Endometrial microvascular endothelial cells (primary cell): Measurements from ENCODE around the gene ADGRL3. TPM values are rescaled to one million over a fixed set of nuclear protein-coding genes. Genes with fewer than 3 reads are reported as not detected.

Experiments
- in situ Hi-C: cut with HindIII; loops from 2 replicates; pipeline ENCODE4 v1.10.0; 2017; ENCODE audit warnings: low sequenced_read_pairs, low pct_unique_long_range_greater_than_20kb; ENCODE audit errors: inconsistent ontology term
- total RNA-seq: library from RNA; depleted of rRNA; stranded (reverse); fragments of >200 nt; gene quantifications from one replicate; pipeline ENCODE4 v1.2.3, GENCODE V29; 2015; ENCODE audit errors: inconsistent ontology term

The ADGRL3 gene
- total RNA-seq, 1 donor from 2014 or later = 0.46 TPM

- in situ Hi-C loops = no loop called here
Observed at GRCh38 chr4:61866378-61867030, 666.4 kb downstream of the ADGRL3 start.

- in situ Hi-C loops = no loop called here
Observed at GRCh38 chr4:61872983-61873382, 672.9 kb downstream of the ADGRL3 start.

GRCh38 chr4:61877266-61877665 is 677.1 kb downstream of the ADGRL3 start:
- in situ Hi-C loops = no loop called here

DNA sequence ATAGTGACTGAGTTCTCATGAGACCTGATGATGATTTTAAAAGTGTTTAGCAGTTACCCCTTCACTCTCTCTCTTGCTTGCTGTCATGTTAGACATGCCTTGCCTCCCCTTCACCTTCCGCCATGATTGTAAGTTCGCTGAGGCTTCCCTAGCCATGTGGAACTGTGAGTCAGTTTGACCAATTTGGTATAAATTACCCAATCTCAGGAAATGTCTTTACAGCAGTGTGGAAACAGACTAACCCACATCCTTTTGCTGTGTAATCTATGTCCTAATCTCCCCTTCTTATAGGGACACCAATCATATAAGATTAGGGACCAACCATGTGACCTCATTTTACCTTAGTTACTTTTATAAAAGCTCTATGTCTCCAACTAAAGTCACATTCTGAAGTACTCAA is 677.8 kb downstream of the ADGRL3 start:
- in situ Hi-C loops = no loop called here

GRCh38 chr4:61882381-61882780 is 682.3 kb downstream of the ADGRL3 start:
- in situ Hi-C loops = no loop called here

DNA sequence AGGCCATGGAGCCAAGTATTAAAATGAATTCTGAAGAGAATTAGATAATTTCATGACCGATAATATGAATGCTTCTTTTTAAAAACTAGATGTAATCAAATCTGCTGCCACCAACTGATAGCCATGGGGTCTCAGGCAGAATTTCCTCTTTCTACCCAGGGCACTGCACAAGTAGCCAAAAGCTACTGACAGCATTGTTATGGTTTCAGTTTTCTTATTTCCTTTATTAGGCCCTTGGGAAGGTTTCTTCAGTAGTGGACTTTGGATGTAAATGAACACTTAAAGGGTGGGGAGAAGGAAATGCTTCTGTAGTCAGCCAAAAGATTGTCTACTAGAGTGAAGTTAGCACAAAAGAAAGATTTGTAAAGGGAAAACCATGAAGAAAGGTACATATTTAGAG is 686.0 kb downstream of the ADGRL3 start:
- in situ Hi-C loops = no loop called here

DNA sequence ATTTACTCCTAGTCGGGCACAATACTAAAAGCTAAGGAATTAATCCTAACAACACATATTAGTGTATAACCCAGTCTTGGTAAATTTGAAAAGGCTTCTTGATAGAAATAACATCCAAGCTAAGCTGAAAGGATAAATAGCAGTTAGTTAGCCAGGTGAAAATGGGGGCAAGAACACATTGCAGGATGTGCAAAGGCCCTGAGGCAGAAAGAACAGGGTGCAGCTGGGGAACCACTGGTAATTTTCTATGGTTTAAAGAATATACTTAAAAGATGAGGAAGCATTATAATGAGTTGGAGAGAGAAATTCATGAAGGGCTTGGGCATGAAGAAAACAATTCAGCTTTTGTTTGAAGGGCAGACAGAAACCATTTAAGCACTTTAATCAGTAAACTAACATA is 689.0 kb downstream of the ADGRL3 start:
- in situ Hi-C loops = no loop called here

- in situ Hi-C loops = no loop called here
Observed at GRCh38 chr4:61890321-61890720, 690.2 kb downstream of the ADGRL3 start.

DNA sequence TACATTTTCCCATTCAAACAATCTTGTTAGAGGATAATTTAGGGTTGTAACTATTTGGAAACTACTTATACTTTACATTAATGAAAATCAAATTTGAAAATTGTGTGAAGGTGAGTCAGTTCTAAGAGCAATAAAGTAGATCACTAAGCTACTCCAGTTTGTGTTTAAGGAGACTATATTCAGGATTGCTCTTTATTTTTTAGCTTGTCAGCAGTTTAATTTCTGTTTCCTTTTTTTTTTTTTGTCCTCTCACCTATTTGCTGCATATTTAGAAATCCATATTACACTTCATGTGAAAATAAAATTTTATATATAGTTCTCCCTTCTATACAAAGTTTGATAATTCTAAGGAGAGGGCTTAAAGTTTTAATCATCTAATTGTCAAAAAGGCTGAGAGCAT is 691.8 kb downstream of the ADGRL3 start:
- in situ Hi-C loops = no loop called here

DNA sequence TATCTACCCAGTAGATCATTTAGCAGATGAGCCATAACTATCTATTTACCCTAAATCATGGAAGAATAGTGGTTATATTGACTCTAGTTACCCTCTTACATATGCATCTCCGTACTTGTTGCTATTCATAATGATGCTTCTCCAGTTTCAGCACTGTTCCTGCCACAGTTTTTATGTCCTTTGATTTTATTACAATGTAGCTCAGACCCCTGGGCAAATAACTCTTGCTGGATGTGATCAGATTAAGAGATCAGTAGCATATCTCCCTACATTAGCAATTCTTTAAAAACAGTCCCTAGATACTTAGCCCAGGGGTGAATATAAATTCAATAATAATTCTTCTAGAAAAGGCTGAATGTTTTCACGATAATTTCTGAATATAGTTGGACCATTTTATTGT is 696.5 kb downstream of the ADGRL3 start:
- in situ Hi-C loops = no loop called here

DNA sequence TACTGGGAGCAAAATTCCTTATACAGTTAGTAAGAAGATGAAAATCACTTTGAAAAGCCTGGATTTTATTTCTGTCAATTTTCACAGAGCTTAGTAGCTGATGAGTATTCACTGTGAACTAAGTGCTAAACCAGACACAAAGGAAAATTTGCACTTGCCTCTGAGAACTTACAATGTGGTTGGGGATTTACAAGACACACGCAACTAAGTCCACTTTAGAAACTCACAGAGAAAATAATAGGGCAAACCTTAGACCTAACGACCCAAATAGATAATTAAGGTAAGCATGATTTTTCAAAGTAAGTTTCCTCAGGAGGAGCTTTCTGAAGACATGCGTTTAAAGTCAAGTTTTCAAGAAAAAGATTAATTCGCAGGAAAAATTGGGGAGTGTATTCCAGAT is 708.9 kb downstream of the ADGRL3 start:
- in situ Hi-C loops = no loop called here

DNA sequence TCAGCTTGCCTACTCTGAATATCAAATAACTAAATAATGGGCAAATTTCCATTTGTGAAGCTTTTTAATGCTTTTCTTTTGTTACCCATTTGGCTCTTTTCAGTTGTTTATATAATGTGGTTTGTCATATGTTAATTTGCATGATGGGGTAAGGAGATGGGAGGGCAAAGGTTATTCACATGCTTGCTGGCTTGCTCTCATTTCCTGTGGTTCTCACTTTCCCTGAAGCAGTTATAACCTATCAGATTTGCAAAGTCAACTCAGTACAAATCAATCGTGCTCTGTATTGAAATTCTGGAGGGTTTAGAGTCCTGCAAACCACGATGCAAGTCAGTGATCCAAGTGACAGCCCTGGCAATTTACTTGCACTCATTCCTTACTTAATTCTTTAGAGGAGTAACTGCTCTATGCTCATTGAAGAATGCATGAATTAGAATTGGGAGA is 711.2 kb downstream of the ADGRL3 start:
- in situ Hi-C loops = no loop called here

GRCh38 chr4:61913619-61914018 is 713.5 kb downstream of the ADGRL3 start:
- in situ Hi-C loops = no loop called here

DNA sequence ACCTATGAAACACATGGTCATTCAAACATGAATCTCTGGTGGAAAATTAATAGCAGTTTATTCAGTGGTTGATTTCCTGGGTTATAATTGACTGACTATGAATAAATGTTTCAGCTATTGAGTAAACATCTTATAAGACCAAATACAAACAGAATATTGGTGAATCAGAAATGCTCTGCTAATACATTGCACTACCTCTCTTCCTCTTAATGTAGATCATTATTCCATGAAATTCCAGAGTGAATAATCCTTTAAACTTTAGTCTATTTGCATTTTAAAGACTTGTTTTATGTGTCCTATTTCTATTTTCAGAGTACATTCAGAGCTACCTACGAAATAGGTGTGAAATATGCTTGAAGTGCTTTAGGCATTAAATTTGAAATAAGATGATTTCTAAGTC is 715.4 kb downstream of the ADGRL3 start:
- in situ Hi-C loops = no loop called here

DNA sequence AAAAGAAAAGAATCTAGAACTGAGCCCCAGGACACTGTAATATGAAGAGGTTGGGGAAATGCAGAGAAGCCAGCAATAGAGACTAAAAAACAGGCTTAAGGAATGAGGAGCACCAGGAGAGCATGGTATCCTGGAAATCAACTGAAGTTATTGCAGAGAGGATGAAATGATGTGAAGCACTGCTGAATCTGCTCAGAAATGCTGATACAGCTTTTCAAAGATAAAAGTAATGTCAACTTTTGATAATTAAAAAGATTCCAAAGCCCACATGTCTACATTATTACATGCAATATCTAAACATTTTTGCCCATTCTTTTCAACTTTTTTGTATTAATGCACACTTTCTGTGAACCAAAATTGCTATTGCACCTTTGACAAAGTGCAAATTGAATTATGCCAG is 718.4 kb downstream of the ADGRL3 start:
- in situ Hi-C loops = no loop called here

GRCh38 chr4:61918987-61919386 is 718.9 kb downstream of the ADGRL3 start:
- in situ Hi-C loops = no loop called here

- in situ Hi-C loops = no loop called here
Observed at GRCh38 chr4:61919561-61919960, 719.4 kb downstream of the ADGRL3 start.

GRCh38 chr4:61921920-61922319 is 721.8 kb downstream of the ADGRL3 start:
- in situ Hi-C loops = no loop called here

DNA sequence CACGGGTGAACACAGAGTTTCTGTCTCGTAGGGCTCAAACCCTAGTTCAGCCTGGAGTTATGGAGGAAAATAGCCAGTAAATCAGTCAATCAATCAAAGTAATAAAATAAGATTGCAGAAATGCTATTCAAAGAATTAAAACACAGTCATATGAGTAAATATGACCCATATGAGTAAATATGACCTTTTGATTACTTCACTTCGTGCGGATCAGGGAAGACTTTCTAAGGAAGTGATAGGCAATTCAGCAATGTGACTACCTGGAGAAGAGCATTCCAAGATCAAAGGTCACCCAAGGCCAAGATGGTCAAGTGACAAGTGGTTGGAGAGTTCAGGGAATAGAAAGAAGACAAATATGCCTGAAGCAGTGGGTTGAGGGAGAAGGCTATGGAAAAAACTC is 722.6 kb downstream of the ADGRL3 start:
- in situ Hi-C loops = no loop called here

DNA sequence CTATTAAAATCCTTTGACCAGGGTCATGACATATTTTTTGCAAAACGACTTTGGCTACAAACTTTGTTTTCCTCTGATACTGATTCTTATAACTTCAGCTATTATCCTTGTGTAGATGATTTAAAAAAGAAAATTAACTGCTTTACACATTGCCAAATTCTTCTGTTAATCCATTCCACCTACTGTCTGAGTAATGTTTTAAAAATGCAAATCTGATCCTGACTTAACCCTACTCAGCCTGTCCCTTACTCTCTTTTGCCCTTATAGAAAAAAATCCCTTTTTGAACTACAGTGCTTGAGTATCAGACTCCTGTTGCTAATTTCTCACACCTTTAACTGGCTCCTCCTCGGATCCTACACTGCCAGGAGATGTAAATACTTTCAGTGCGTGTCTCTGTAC is 723.1 kb downstream of the ADGRL3 start:
- in situ Hi-C loops = no loop called here

DNA sequence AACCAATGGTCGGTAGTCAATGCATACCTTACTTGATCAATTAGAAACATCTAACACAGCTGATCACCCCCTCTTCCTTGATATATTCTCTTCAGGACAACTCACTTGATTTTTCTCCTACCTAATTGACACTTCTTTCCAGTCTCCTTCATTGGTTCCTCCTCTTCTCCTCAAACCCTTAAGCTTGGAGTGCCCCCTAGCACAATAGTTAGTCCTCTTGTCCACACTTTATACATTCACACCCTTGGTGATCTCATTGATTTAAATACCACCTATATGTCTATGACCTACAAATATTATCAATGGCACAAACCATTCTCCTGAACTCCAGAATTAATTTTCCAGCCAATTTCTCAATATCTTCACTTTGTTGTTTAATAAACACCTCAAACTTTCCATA is 724.0 kb downstream of the ADGRL3 start:
- in situ Hi-C loops = no loop called here
